Cardiac muscle cell (in vitro differentiated cells and primary cell): ENCODE data around the gene ANAPC15. TPM values are rescaled to one million over a fixed set of nuclear protein-coding genes. Genes with fewer than 3 reads are reported as not detected.

ENCODE experiments used
- DNase-seq, 2 donors: peaks; one replicate each; pipeline versions ENCODE4 v3.0.0 to v3.0.0-alpha.2; 2010 to 2017; ENCODE audit warnings: low read depth in 1 of 2, low spot score in 1 of 2
- H3K27ac ChIP-seq: fragments of 200-600 bp; sonication (generic); 2 replicates; pipeline ENCODE4 v1.5.1; 2016
- H3K27me3 ChIP-seq: fragments of 200-600 bp; sonication (generic); 2 replicates; pipeline ENCODE4 v1.6.0; 2016; ENCODE audit warnings: control low read depth
- H3K36me3 ChIP-seq: fragments of 200-600 bp; sonication (generic); 2 replicates; pipeline ENCODE4 v1.5.1; 2016; ENCODE audit warnings: control low read depth
- H3K4me1 ChIP-seq: fragments of 200-600 bp; sonication (generic); 2 replicates; pipeline ENCODE4 v1.8.1; 2017; ENCODE audit warnings: low read depth, mild to moderate bottlenecking, mixed run types
- H3K4me3 ChIP-seq: fragments of 200-600 bp; sonication (generic); 2 replicates; pipeline ENCODE4 v1.5.1; 2016; ENCODE audit warnings: mild to moderate bottlenecking
- H3K9me3 ChIP-seq: fragments of 200-600 bp; sonication (generic); 2 replicates; pipeline ENCODE4 v1.5.1; 2017; ENCODE audit warnings: low read depth, mild to moderate bottlenecking, control low read depth
- CTCF ChIP-seq: IDR thresholded peaks from 2 replicates; pipeline ENCODE4 v1.5.1; 2012; ENCODE audit warnings: low read depth, mild to moderate bottlenecking, low read length
- polyA plus RNA-seq: library from polyadenylated mRNA; unstranded; fragments of >200 nt; fragmentation: Nextera tagmentation; extraction: Ambion mirVana; gene quantifications from 2 replicates; pipeline ENCODE4 v1.2.1, GENCODE V29; 2016
- total RNA-seq: library from RNA; depleted of rRNA; stranded (reverse); fragments of >200 nt; gene quantifications from 2 replicates; pipeline ENCODE4 v1.2.3, GENCODE V29; 2016

ANAPC15 gene
- total and polyA plus RNA-seq, 2 experiments from 2014 or later: 49.9 to 101 TPM

GRCh38 chr11:72088076-72088808 is 24.3 kb downstream of the ANAPC15 start:
- Histone ChIP-seq H3K4me1 (no peaks in the 10 kb centered on the region), H3K36me3 (no peaks in the 10 kb centered on the region), H3K4me3 (no peak overlapping the region), H3K9me3 (no peaks in the 10 kb centered on the region), H3K27ac (no peak overlapping the region), H3K27me3 (no peaks in the 10 kb centered on the region)
- DNase-seq: no peak
- no peak for TF ChIP-seq CTCF

GRCh38 chr11:72085621-72086351 is 26.7 kb downstream of the ANAPC15 start:
- Histone ChIP-seq H3K4me1 (no peaks in the 10 kb centered on the region), H3K27ac (no peak overlapping the region), H3K36me3 (no peaks in the 10 kb centered on the region), H3K9me3 (no peaks in the 10 kb centered on the region), H3K27me3 (no peaks in the 10 kb centered on the region), H3K4me3 (no peak overlapping the region)
- TF ChIP-seq CTCF: no peak
- DNase-seq: no peak

GRCh38 chr11:72084965-72085364 is 27.5 kb downstream of the ANAPC15 start:
- no peak for DNase-seq
- Histone ChIP-seq H3K36me3 (no peaks in the 10 kb centered on the region), H3K4me1 (no peaks in the 10 kb centered on the region), H3K27ac (no peak overlapping the region), H3K27me3 (no peaks in the 10 kb centered on the region), H3K4me3 (no peak overlapping the region), H3K9me3 (no peaks in the 10 kb centered on the region)
- TF ChIP-seq CTCF: no peak

GRCh38 chr11:72084076-72084475 is 28.4 kb downstream of the ANAPC15 start:
- DNase-seq: no peak
- Histone ChIP-seq H3K4me3 (no peak overlapping the region), H3K27ac (no peak overlapping the region), H3K4me1 (no peaks in the 10 kb centered on the region), H3K27me3 (no peaks in the 10 kb centered on the region), H3K36me3 (no peaks in the 10 kb centered on the region), H3K9me3 (no peaks in the 10 kb centered on the region)
- no peak for TF ChIP-seq CTCF

GRCh38 chr11:72083414-72083813 is 29.1 kb downstream of the ANAPC15 start:
- no peak overlapping the region for H3K27ac ChIP-seq
- H3K4me3 ChIP-seq: no peak overlapping the region

More at GRCh38 chr11:72083414-72083813, 29.1 kb downstream of the ANAPC15 start:
- no peak for TF ChIP-seq CTCF
- Histone ChIP-seq H3K9me3 (no peaks in the 10 kb centered on the region), H3K27me3 (no peaks in the 10 kb centered on the region), H3K36me3 (no peaks in the 10 kb centered on the region), H3K4me1 (no peaks in the 10 kb centered on the region)
- no peak for DNase-seq
